ENCODE results near the gene SCRN1.

Gene SCRN1

GRCh38 chr7:30003098-30003497, 13.5 kb upstream of the SCRN1 start:
- no peak for TF ChIP-seq ZFX (IDR thresholded peaks at IDR 0.05)
- H3K27ac ChIP-seq, result no peak overlapping the region

- H3K27ac ChIP-seq, result no peak overlapping the region
- TF ChIP-seq ZFX (IDR thresholded peaks at IDR 0.05), result no peak
- TF ChIP-seq CTCF (conservative IDR thresholded peaks at IDR 0.05), result no peak
Measured at GRCh38 chr7:30001998-30002397, 12.4 kb upstream of the SCRN1 start.

- H3K27ac ChIP-seq, result no peak overlapping the region
- TF ChIP-seq ZFX (IDR thresholded peaks at IDR 0.05), result no peak
- no peak for TF ChIP-seq CTCF (conservative IDR thresholded peaks at IDR 0.05)
Measured at GRCh38 chr7:29998489-29998888, 8.9 kb upstream of the SCRN1 start.

- H3K27ac ChIP-seq, result no peak overlapping the region
- TF ChIP-seq ZFX (IDR thresholded peaks at IDR 0.05) (no peak), CTCF (conservative IDR thresholded peaks at IDR 0.05) (no peak)
Measured at GRCh38 chr7:29996321-29996720, 6.7 kb upstream of the SCRN1 start.

- TF ChIP-seq CTCF (conservative IDR thresholded peaks at IDR 0.05), result no peak
- no peak for TF ChIP-seq ZFX (IDR thresholded peaks at IDR 0.05)
- H3K27ac ChIP-seq, result no peak overlapping the region
Measured at GRCh38 chr7:29995652-29996051, 6.1 kb upstream of the SCRN1 start.

- no peak overlapping the region for H3K27ac ChIP-seq
- TF ChIP-seq CTCF (conservative IDR thresholded peaks at IDR 0.05) (no peak), ZFX (IDR thresholded peaks at IDR 0.05) (no peak)
Measured at GRCh38 chr7:29993140-29993539, 3.5 kb upstream of the SCRN1 start.

- H3K27ac ChIP-seq, result no peak overlapping the region
- no peak for TF ChIP-seq ZFX (IDR thresholded peaks at IDR 0.05)
- no peak for TF ChIP-seq CTCF (conservative IDR thresholded peaks at IDR 0.05)
Measured at GRCh38 chr7:29991937-29992336, 2.3 kb upstream of the SCRN1 start.

GRCh38 chr7:29990931-29991330, 1.3 kb upstream of the SCRN1 start:
- no peak for TF ChIP-seq CTCF (conservative IDR thresholded peaks at IDR 0.05)
- TF ChIP-seq ZFX (IDR thresholded peaks at IDR 0.05), result no peak
- no peak overlapping the region for H3K27ac ChIP-seq

All from C4-2B (cell line).